ENCODE measurements around the gene HMGCR.

- no peak for TF ChIP-seq CTCF (IDR thresholded peaks at IDR 0.05; ENCODE audit: extremely low read depth in 1 of 2, insufficient read depth in 1 of 2, low read depth in 1 of 2, low read length in 2 of 2)
- TF ChIP-seq EZH2 (IDR thresholded peaks at IDR 0.05; ENCODE audit: borderline replicate concordance, low read depth, low read length, severe bottlenecking): no peak
- no peak for TF ChIP-seq POLR2A (IDR thresholded peaks at IDR 0.05; ENCODE audit: low read depth, low read length)
- no peak for TF ChIP-seq MAX (IDR thresholded peaks at IDR 0.05; ENCODE audit: insufficient read depth, insufficient read length)
- TF ChIP-seq GATA2 (IDR thresholded peaks at IDR 0.05; ENCODE audit: insufficient read depth, insufficient read length, low read depth, low read length): no peak
- no peak for TF ChIP-seq JUN (IDR thresholded peaks at IDR 0.05; ENCODE audit: borderline replicate concordance, insufficient read depth, insufficient read length, low read depth)
Observed at GRCh38 chr5:75367401-75367800, 30.4 kb downstream of the HMGCR start.

Measured in endothelial cell of umbilical vein (primary cell).